K562 (cell line): ENCODE data around the gene OR9Q2. TPM values are rescaled to one million over a fixed set of nuclear protein-coding genes. Genes with fewer than 3 reads are reported as not detected.

ENCODE experiments used
- ATAC-seq: fragments of 200-7000 bp; cut with Tn5 transposase; 3 replicates; pipeline ENCODE4 v1.9.1; 2020; ENCODE audit warnings: moderate library complexity
- BruUV-seq: library from RNA; stranded (reverse); fragments of 400-500 nt; replicated peaks from 2 replicates; lab custom pipeline; 2021; lab: Mats Ljungman, UMichigan
- CTCF ChIA-PET: fragments of 300-600 bp; formaldehyde crosslinking; extraction: SDS; loops from one replicate; lab custom pipeline; 2021; ENCODE audit warnings: low intra/inter-chr PET ratio; lab: Yijun Ruan, JAX
- POLR2A ChIA-PET: fragments of 300-600, 350-650 bp; sonication (Branson Sonifier 250); formaldehyde crosslinking; extraction: SDS; loops from one replicate; lab custom pipeline; 2021; ENCODE audit warnings: antibody characterized with exemption, inconsistent platforms; lab: Yijun Ruan, JAX
- DNase-seq, 4 experiments: peaks; one replicate each; pipeline versions ENCODE4 v3.0.0 to v3.0.0-alpha.2; 2011 to 2018; ENCODE audit warnings: low spot score in 3 of 4, mixed read lengths in 3 of 4; ENCODE audit errors: extremely low read depth in 1 of 4
- FAIRE-seq: peaks from 2 replicates; lab custom pipeline; 2011; peaks lifted over from hg19 to GRCh38; lab: Jason Lieb, UNC
- H2AFZ ChIP-seq: 2 replicates; pipeline ENCODE4 v1.6.0; 2011; ENCODE audit warnings: low read depth, low read length, control low read depth, inconsistent platforms
- H3K27ac ChIP-seq: fragments of 200-600 bp; 3 replicates; pipeline ENCODE4 v1.8.0; 2011; ENCODE audit warnings: low read depth, mild to moderate bottlenecking, control low read depth, inconsistent platforms, low read length, moderate library complexity, mixed read lengths; ENCODE audit errors: extremely low read depth
- H3K27me3 ChIP-seq, 2 experiments: fragments of 300-600 bp in 1 of 2; 2 replicates in 1 of 2; 3 replicates in 1 of 2; pipeline versions ENCODE4 v1.6.0 to v1.8.0; 2011; ENCODE audit warnings: inconsistent platforms in 2 of 2, low read length in 2 of 2, mild to moderate bottlenecking in 1 of 2, mixed read lengths in 1 of 2, moderate library complexity in 1 of 2; ENCODE audit not compliant: control insufficient read depth in 2 of 2, insufficient read depth in 2 of 2
- H3K36me3 ChIP-seq: fragments of 300-600 bp; 3 replicates; pipeline ENCODE4 v1.8.0; 2011; ENCODE audit warnings: mild to moderate bottlenecking, low read length, inconsistent platforms; ENCODE audit not compliant: control insufficient read depth, insufficient read depth
- H3K4me1 ChIP-seq, 2 experiments: fragments of 200-600 bp in 1 of 2; replicated peaks in 1 of 2; 2 replicates in 1 of 2; 3 replicates in 1 of 2; pipeline versions ENCODE4 v1.5.1 to v1.8.0; 2011; ENCODE audit warnings: inconsistent platforms in 2 of 2, low read length in 2 of 2, mild to moderate bottlenecking in 1 of 2, mixed read lengths in 1 of 2, moderate library complexity in 1 of 2; ENCODE audit not compliant: control insufficient read depth in 2 of 2, insufficient read depth in 2 of 2
- H3K4me2 ChIP-seq: 2 replicates; pipeline ENCODE4 v1.6.1; 2011; ENCODE audit warnings: low read length, control low read depth, inconsistent platforms, mixed read lengths; ENCODE audit not compliant: insufficient read depth
- H3K4me3 ChIP-seq: fragments of 200-600 bp; sonication (generic), shearing (Covaris generic); 2 replicates; pipeline ENCODE4 v1.5.1; 2016; ENCODE audit warnings: control low read depth, inconsistent platforms
- H3K79me2 ChIP-seq: fragments of 200-600 bp; 3 replicates; pipeline ENCODE4 v1.8.0; 2011; ENCODE audit warnings: low read length, inconsistent platforms; ENCODE audit not compliant: control insufficient read depth, insufficient read depth
- H3K9ac ChIP-seq, 2 experiments: 2 replicates each; pipeline versions ENCODE4 v1.6.0 to v1.6.1; 2011; ENCODE audit warnings: low read depth in 2 of 2, low read length in 2 of 2, control low read depth in 1 of 2, inconsistent platforms in 1 of 2, mild to moderate bottlenecking in 1 of 2, mixed read lengths in 1 of 2; ENCODE audit not compliant: insufficient read depth in 1 of 2
- H3K9me1 ChIP-seq: one replicate; pipeline ENCODE4 v1.6.0; 2011; ENCODE audit warnings: inconsistent platforms, mild to moderate bottlenecking, low read length, moderate library complexity; ENCODE audit not compliant: control insufficient read depth, insufficient read depth
- H3K9me3 ChIP-seq: replicated peaks from 2 replicates; pipeline ENCODE4 v1.5.1; 2011; ENCODE audit warnings: low read depth, low read length, inconsistent platforms; ENCODE audit not compliant: control insufficient read depth, insufficient read depth
- H4K20me1 ChIP-seq: replicated peaks from 2 replicates; pipeline ENCODE4 v1.6.1; 2011; ENCODE audit warnings: low read length, inconsistent platforms, mixed read lengths; ENCODE audit not compliant: control insufficient read depth, insufficient read depth
- CCAR2 ChIP-seq: fragments of 200-400 bp; formaldehyde crosslinking; IDR thresholded peaks from 2 replicates; pipeline ENCODE4 v1.6.1; 2017; ENCODE audit warnings: mild to moderate bottlenecking, low read depth, low read length
- LARP7 ChIP-seq: fragments of 450-650 bp; IDR thresholded peaks from 2 replicates; pipeline ENCODE4 v1.6.1; 2016
- ZBTB8A ChIP-seq: fragments of 450-650 bp; IDR thresholded peaks from 2 replicates; pipeline ENCODE4 v1.6.1; 2018; ENCODE audit warnings: mild to moderate bottlenecking, moderate library complexity; ENCODE audit not compliant: partially characterized antibody
- WGBS: fragments of 100-300 bp; shearing (Covaris generic); methylation state at CpG from one replicate; pipeline ENCODE4 v1.1.6; 2016; ENCODE audit warnings: low coverage, mixed read lengths; ENCODE audit not compliant: insufficient coverage; ENCODE audit errors: missing lambda C conversion rate; 5-methylcytosine and 5-hydroxymethylcytosine counted together
- in situ Hi-C: fragments of 300-500 bp; cut with MboI; formaldehyde crosslinking; loops from 4 replicates; pipeline ENCODE4 v1.15.0; 2018; ENCODE audit warnings: inconsistent platforms, mixed read lengths
- intact Hi-C: fragments of 100-400 bp; cut with micrococcal nuclease; formaldehyde crosslinking; loops from 2 replicates; pipeline ENCODE4 v1.14.2; 2022
- polyA plus RNA-seq, 8 experiments: library from polyadenylated mRNA; depleted of rRNA in 4 of 8; stranded (reverse) in 5 of 8; unstranded in 3 of 8; fragments of >200 nt; fragmentation: Nextera tagmentation in 2 of 8; fragmentation: Illumina TruSeq in 1 of 8; extraction: Ambion mirVana in 2 of 8; extraction: Trizol in 1 of 8; gene quantifications; 2 replicates each; pipeline versions ENCODE4 v1.2.1 to v1.2.3, GENCODE V29; 2011 to 2014; ENCODE audit warnings: inconsistent platforms in 1 of 8, missing spikeins in 1 of 8
- total RNA-seq, 7 experiments: library from RNA; depleted of rRNA in 6 of 7; stranded (reverse); fragments of >200 nt in 6 of 7; fragmentation: Illumina TruSeq in 2 of 7; extraction: Trizol in 2 of 7; gene quantifications; 2 replicates each; pipeline versions ENCODE4 v1.2.1 to v1.2.3, GENCODE V29; 2011 to 2021; ENCODE audit warnings: low replicate concordance in 1 of 7
- TF ChIP-seq, protein P1 (sequence below): fragments of 250-450 bp; sonication (Bioruptor Pico); IDR thresholded peaks from 2 replicates; pipeline ENCODE4 v1.4.0; 2020
- TF ChIP-seq, protein P2 (sequence below), 3 experiments: fragments of 200-800 bp in 1 of 3; sonication (Bioruptor generic) in 1 of 3; sonication (generic) in 1 of 3; formaldehyde crosslinking in 1 of 3; IDR thresholded peaks; 2 replicates each; pipeline versions ENCODE4 v1.6.1 to v1.8.0; 2016 to 2022; ENCODE audit warnings: mild to moderate bottlenecking in 2 of 3, missing compliant biosample characterization in 2 of 3, missing genetic modification characterization in 2 of 3, missing genetic modification reagents in 1 of 3

OR9Q2 gene
- total and polyA plus RNA-seq, 9 of the 15 experiments (the other 6 are each of a cell fraction or from before 2014, with no cell fraction given): not detected

- no peak overlapping the region for H3K4me3 ChIP-seq
- no peak overlapping the region for H2AFZ ChIP-seq
- intact Hi-C loops: no loop called here
- H3K9ac ChIP-seq: no peak overlapping the region
- CTCF ChIA-PET: no interaction called here
- no peaks in the 10 kb centered on the region for H4K20me1 ChIP-seq
- POLR2A ChIA-PET: no interaction called here
- no peaks in the 10 kb centered on the region for H3K9me1 ChIP-seq
- WGBS: 0% methylated on average over 1 of the region's 1 CpG
- no peak for DNase-seq
- no peaks in the 10 kb centered on the region for H3K79me2 ChIP-seq
- no peaks in the 10 kb centered on the region for H3K4me1 ChIP-seq
- no peaks in the 10 kb centered on the region for H3K9me3 ChIP-seq
- no peak for ATAC-seq
- no peaks in the 10 kb centered on the region for H3K36me3 ChIP-seq
- H3K27ac ChIP-seq: no peak overlapping the region
- TF ChIP-seq CCAR2 (no peak), LARP7 (no peak), ZBTB8A (no peak)
- TF ChIP-seq, protein P1, sequence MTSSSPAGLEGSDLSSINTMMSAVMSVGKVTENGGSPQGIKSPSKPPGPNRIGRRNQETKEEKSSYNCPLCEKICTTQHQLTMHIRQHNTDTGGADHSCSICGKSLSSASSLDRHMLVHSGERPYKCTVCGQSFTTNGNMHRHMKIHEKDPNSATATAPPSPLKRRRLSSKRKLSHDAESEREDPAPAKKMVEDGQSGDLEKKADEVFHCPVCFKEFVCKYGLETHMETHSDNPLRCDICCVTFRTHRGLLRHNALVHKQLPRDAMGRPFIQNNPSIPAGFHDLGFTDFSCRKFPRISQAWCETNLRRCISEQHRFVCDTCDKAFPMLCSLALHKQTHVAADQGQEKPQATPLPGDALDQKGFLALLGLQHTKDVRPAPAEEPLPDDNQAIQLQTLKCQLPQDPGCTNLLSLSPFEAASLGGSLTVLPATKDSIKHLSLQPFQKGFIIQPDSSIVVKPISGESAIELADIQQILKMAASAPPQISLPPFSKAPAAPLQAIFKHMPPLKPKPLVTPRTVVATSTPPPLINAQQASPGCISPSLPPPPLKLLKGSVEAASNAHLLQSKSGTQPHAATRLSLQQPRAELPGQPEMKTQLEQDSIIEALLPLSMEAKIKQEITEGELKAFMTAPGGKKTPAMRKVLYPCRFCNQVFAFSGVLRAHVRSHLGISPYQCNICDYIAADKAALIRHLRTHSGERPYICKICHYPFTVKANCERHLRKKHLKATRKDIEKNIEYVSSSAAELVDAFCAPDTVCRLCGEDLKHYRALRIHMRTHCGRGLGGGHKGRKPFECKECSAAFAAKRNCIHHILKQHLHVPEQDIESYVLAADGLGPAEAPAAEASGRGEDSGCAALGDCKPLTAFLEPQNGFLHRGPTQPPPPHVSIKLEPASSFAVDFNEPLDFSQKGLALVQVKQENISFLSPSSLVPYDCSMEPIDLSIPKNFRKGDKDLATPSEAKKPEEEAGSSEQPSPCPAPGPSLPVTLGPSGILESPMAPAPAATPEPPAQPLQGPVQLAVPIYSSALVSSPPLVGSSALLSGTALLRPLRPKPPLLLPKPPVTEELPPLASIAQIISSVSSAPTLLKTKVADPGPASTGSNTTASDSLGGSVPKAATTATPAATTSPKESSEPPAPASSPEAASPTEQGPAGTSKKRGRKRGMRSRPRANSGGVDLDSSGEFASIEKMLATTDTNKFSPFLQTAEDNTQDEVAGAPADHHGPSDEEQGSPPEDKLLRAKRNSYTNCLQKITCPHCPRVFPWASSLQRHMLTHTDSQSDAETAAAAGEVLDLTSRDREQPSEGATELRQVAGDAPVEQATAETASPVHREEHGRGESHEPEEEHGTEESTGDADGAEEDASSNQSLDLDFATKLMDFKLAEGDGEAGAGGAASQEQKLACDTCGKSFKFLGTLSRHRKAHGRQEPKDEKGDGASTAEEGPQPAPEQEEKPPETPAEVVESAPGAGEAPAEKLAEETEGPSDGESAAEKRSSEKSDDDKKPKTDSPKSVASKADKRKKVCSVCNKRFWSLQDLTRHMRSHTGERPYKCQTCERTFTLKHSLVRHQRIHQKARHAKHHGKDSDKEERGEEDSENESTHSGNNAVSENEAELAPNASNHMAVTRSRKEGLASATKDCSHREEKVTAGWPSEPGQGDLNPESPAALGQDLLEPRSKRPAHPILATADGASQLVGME: no peak
- TF ChIP-seq, protein P2, sequence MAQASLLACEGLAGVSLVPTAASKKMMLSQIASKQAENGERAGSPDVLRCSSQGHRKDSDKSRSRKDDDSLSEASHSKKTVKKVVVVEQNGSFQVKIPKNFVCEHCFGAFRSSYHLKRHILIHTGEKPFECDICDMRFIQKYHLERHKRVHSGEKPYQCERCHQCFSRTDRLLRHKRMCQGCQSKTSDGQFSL (CRISPR knock-in tag; IDR thresholded peaks at IDR 0.05): no peak
- TF ChIP-seq, protein P2 (tag; IDR thresholded peaks at IDR 0.05): no peak
- no peaks in the 10 kb centered on the region for H3K27me3 ChIP-seq
- no peak overlapping the region for H3K4me2 ChIP-seq
- in situ Hi-C loops: no loop called here
- BruUV-seq: no TSS peak
- no peak for FAIRE-seq
Measured at GRCh38 chr11:58142761-58143160, 46.1 kb upstream of the OR9Q2 start.
